ENCODE results near the gene TNFRSF21. TPM values are rescaled to one million over a fixed set of nuclear protein-coding genes. Genes with fewer than 3 reads are reported as not detected.

TNFRSF21 gene
- total RNA-seq, 1 donor from 2014 or later: 27.1 TPM

DNA sequence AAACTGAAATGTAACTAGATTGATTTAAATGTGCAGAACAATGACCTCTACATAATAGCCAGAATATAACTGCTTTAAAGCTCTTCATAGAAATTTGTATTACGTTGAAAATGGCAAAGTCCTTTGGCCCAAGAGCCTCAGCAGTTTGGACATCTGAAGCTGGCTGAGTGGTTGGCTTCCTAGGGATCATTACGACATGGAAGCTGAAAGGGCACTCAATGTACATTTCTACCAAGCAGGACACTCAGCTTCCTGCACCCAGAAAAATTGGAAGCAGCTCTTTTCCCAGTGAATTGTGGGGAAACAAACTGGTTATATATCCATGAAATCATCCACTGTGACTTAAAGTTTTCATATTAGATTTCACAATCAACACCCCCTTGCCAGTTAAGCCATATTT, 40.2 kb upstream of the TNFRSF21 start:
- no peaks in the 10 kb centered on the region for H3K9me3 Mint-ChIP-seq (ENCODE audit: unreplicated experiment)
- H3K4me3 Mint-ChIP-seq (ENCODE audit: unreplicated experiment): no peak overlapping the region
- no peaks in the 10 kb centered on the region for H3K4me1 Mint-ChIP-seq (ENCODE audit: low read depth, unreplicated experiment)
- DNase-seq: no peak
- no peaks in the 10 kb centered on the region for H3K36me3 Mint-ChIP-seq (ENCODE audit: unreplicated experiment)
- no peaks in the 10 kb centered on the region for H3K27me3 Mint-ChIP-seq (ENCODE audit: unreplicated experiment)
- TF ChIP-seq, protein P1, sequence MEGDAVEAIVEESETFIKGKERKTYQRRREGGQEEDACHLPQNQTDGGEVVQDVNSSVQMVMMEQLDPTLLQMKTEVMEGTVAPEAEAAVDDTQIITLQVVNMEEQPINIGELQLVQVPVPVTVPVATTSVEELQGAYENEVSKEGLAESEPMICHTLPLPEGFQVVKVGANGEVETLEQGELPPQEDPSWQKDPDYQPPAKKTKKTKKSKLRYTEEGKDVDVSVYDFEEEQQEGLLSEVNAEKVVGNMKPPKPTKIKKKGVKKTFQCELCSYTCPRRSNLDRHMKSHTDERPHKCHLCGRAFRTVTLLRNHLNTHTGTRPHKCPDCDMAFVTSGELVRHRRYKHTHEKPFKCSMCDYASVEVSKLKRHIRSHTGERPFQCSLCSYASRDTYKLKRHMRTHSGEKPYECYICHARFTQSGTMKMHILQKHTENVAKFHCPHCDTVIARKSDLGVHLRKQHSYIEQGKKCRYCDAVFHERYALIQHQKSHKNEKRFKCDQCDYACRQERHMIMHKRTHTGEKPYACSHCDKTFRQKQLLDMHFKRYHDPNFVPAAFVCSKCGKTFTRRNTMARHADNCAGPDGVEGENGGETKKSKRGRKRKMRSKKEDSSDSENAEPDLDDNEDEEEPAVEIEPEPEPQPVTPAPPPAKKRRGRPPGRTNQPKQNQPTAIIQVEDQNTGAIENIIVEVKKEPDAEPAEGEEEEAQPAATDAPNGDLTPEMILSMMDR (IDR thresholded peaks at IDR 0.05; ENCODE audit: partially characterized antibody, unreplicated experiment): no peak
- no peak overlapping the region for H3K27ac Mint-ChIP-seq (ENCODE audit: unreplicated experiment)

DNA sequence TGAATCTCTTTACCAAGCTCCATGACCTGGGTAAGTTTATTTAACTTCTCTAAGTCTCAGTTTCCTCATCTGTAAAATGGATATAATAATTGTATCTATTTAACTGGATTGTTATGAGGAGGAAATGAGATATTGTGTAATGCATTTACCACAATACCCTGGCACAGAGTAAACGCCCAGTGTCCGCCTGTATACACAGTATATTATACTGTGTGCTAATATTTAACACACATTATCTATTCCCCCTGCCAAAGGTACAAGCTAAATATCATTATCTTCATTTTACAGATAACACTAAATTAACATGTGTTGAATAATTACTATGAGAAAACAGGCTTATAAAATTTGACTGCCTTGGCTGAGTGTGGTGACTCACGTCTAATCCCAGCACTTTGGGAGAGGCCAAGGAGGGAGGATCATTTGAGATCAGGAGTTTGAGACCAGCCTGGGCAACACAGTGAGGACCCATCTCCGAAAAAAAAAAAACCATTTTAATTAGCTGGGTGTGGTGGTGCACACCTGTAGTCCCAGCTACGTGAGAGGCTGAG, 38.7 kb upstream of the TNFRSF21 start:
- Mint-ChIP-seq H3K9me3 (ENCODE audit: unreplicated experiment) (no peaks in the 10 kb centered on the region), H3K36me3 (ENCODE audit: unreplicated experiment) (no peaks in the 10 kb centered on the region), H3K27ac (ENCODE audit: unreplicated experiment) (no peak overlapping the region), H3K4me1 (ENCODE audit: low read depth, unreplicated experiment) (no peaks in the 10 kb centered on the region), H3K4me3 (ENCODE audit: unreplicated experiment) (no peak overlapping the region), H3K27me3 (ENCODE audit: unreplicated experiment) (no peaks in the 10 kb centered on the region)
- DNase-seq: no peak
- TF ChIP-seq, protein P1 (IDR thresholded peaks at IDR 0.05; ENCODE audit: partially characterized antibody, unreplicated experiment): no peak

DNA sequence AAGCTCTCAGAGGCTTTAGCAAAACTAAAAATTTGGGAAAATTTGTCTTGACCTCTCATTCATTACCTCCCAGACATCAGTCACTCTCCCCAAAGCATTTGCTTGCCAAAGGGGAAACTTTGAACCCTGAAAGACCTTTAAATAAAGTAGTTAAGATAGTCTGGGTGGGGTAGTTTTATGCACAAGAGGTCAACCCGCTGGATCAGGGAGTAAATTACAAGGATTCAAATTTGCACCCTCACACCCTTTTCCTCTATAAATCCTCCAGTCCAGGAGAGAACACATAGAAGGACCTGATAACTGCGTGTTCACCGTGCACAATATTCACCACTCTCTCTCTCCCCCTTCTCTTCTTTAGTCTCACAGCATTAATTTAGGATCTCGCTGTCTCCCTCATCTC, 36.1 kb upstream of the TNFRSF21 start:
- peaks cover 2% of the 10 kb centered on the region for H3K9me3 Mint-ChIP-seq (ENCODE audit: unreplicated experiment)
- H3K4me1 Mint-ChIP-seq (ENCODE audit: low read depth, unreplicated experiment): peaks cover 4% of the 10 kb centered on the region
- no peaks in the 10 kb centered on the region for H3K36me3 Mint-ChIP-seq (ENCODE audit: unreplicated experiment)
- no peak for DNase-seq
- H3K27me3 Mint-ChIP-seq (ENCODE audit: unreplicated experiment): no peaks in the 10 kb centered on the region
- no peak overlapping the region for H3K27ac Mint-ChIP-seq (ENCODE audit: unreplicated experiment)
- TF ChIP-seq, protein P1 (IDR thresholded peaks at IDR 0.05; ENCODE audit: partially characterized antibody, unreplicated experiment): no peak
- no peak overlapping the region for H3K4me3 Mint-ChIP-seq (ENCODE audit: unreplicated experiment)

DNA sequence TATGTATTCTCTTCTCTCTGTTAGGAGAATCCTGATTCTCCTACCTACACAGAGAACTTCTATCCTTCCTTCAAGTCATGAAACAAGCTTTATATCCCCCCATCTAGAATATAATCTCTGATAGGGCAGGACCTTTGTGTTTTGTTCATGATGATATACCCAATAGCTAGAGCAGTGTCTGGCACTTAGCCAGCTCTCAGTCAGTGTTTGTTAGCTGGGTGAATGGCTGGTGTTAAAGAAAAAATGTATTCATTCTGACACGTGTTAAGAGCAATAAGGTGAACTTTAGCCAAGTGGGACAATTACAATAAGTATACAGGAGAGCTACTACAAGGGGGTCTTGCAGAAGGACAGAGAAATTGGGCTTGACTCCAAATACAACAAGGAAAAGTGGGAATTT, 34.3 kb upstream of the TNFRSF21 start:
- no peak overlapping the region for H3K4me3 Mint-ChIP-seq (ENCODE audit: unreplicated experiment)
- peaks cover 2% of the 10 kb centered on the region for H3K9me3 Mint-ChIP-seq (ENCODE audit: unreplicated experiment)
- TF ChIP-seq, protein P1 (IDR thresholded peaks at IDR 0.05; ENCODE audit: partially characterized antibody, unreplicated experiment): no peak
- H3K4me1 Mint-ChIP-seq (ENCODE audit: low read depth, unreplicated experiment): peaks cover 4% of the 10 kb centered on the region
- no peak for DNase-seq
- no peaks in the 10 kb centered on the region for H3K27me3 Mint-ChIP-seq (ENCODE audit: unreplicated experiment)
- no peak overlapping the region for H3K27ac Mint-ChIP-seq (ENCODE audit: unreplicated experiment)
- H3K36me3 Mint-ChIP-seq (ENCODE audit: unreplicated experiment): no peaks in the 10 kb centered on the region

DNA sequence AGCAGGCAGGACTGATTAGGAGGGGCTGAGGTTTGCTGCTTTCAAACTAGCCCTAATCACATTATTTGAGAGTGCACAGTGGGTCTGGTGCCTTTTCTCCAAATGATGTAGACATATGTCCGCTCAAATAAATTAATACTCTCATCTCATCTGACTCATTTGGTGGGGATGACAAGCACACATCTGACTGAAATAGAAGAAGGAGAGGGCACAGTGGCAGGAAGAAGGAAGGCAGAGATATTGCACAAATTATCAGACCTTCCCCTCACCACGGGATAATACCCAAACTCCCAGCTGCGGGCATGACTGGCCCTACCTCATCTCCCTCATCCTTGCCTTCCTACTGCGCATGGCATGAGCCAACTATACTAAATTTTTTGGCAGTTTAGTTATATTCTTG, 33.9 kb upstream of the TNFRSF21 start:
- Mint-ChIP-seq H3K4me3 (ENCODE audit: unreplicated experiment) (no peak overlapping the region), H3K27me3 (ENCODE audit: unreplicated experiment) (no peaks in the 10 kb centered on the region), H3K27ac (ENCODE audit: unreplicated experiment) (no peak overlapping the region), H3K36me3 (ENCODE audit: unreplicated experiment) (no peaks in the 10 kb centered on the region), H3K9me3 (ENCODE audit: unreplicated experiment) (peaks cover 2% of the 10 kb centered on the region), H3K4me1 (ENCODE audit: low read depth, unreplicated experiment) (peaks cover 4% of the 10 kb centered on the region)
- TF ChIP-seq, protein P1 (IDR thresholded peaks at IDR 0.05; ENCODE audit: partially characterized antibody, unreplicated experiment): no peak
- no peak for DNase-seq
